HepG2 (cell line): ENCODE results near the gene AP2S1. TPM values are rescaled to one million over a fixed set of nuclear protein-coding genes. Genes with fewer than 3 reads are reported as not detected.

ENCODE experiments used
- ARID4A ChIP-seq: sonication (generic); formaldehyde crosslinking; IDR thresholded peaks from 2 replicates; pipeline ENCODE4 v1.5.0; 2020; ENCODE audit warnings: mild to moderate bottlenecking, missing genetic modification reagents, borderline replicate concordance
- MED1 ChIP-seq: sonication (generic); formaldehyde crosslinking; IDR thresholded peaks from 2 replicates; pipeline ENCODE4 v1.4.0; 2020; ENCODE audit warnings: missing genetic modification reagents
- MIER2 ChIP-seq: IDR thresholded peaks from 2 replicates; pipeline ENCODE4 v1.6.1; 2016; ENCODE audit warnings: missing biosample characterization, missing genetic modification reagents
- NCOA2 ChIP-seq: sonication (generic); formaldehyde crosslinking; IDR thresholded peaks from 2 replicates; pipeline ENCODE4 v1.8.0; 2022; ENCODE audit warnings: inconsistent platforms
- SIN3A ChIP-seq: IDR thresholded peaks from 2 replicates; pipeline ENCODE4 v1.6.1; 2011; ENCODE audit warnings: low read depth, mild to moderate bottlenecking, control low read depth, low read length, borderline replicate concordance
- WIZ ChIP-seq: sonication (generic); formaldehyde crosslinking; IDR thresholded peaks from 2 replicates; pipeline ENCODE4 v1.5.1; 2020; ENCODE audit warnings: mild to moderate bottlenecking, missing genetic modification reagents
- XRCC5 ChIP-seq: fragments of 200-400 bp; formaldehyde crosslinking; optimal IDR thresholded peaks from 2 replicates; pipeline ENCODE3; 2017; ENCODE audit warnings: mild to moderate bottlenecking, low read length
- ZNF160 ChIP-seq: sonication (generic); formaldehyde crosslinking; IDR thresholded peaks from 2 replicates; pipeline ENCODE4 v1.8.0; 2022; ENCODE audit warnings: mild to moderate bottlenecking, inconsistent platforms, missing genetic modification reagents
- ZNF180 ChIP-seq: sonication (generic); formaldehyde crosslinking; IDR thresholded peaks from 2 replicates; pipeline ENCODE4 v1.4.0; 2020; ENCODE audit warnings: low read depth, missing genetic modification reagents, borderline replicate concordance
- ZNF235 ChIP-seq: sonication (generic); formaldehyde crosslinking; IDR thresholded peaks from 2 replicates; pipeline ENCODE4 v1.8.1; 2023; ENCODE audit warnings: mild to moderate bottlenecking, missing genetic modification reagents, borderline replicate concordance
- ZNF333 ChIP-seq: sonication (generic); formaldehyde crosslinking; IDR thresholded peaks from 2 replicates; pipeline ENCODE4 v1.4.0; 2020; ENCODE audit warnings: mild to moderate bottlenecking, missing genetic modification reagents, borderline replicate concordance
- ZNF441 ChIP-seq: sonication (generic); formaldehyde crosslinking; IDR thresholded peaks from 2 replicates; pipeline ENCODE4 v1.7.0; 2021; ENCODE audit warnings: missing genetic modification reagents, borderline replicate concordance
- ZNF770 ChIP-seq: sonication (generic); formaldehyde crosslinking; IDR thresholded peaks from 2 replicates; pipeline ENCODE4 v1.5.0; 2020; ENCODE audit warnings: mild to moderate bottlenecking, missing genetic modification reagents
- polyA plus RNA-seq, 8 experiments: library from polyadenylated mRNA; depleted of rRNA in 3 of 8; stranded (reverse) in 7 of 8; unstranded in 1 of 8; fragments of >200 nt; fragmentation: Illumina TruSeq in 4 of 8; extraction: Trizol in 4 of 8; gene quantifications; 2 replicates each; pipeline versions ENCODE4 v1.2.1 to v1.2.3, GENCODE V29; 2011 to 2016; ENCODE audit warnings: low read depth in 4 of 8, missing spikeins in 1 of 8, mixed read lengths in 1 of 8; ENCODE audit not compliant: insufficient read depth in 1 of 8
- total RNA-seq, 5 experiments: library from RNA; depleted of rRNA; stranded (reverse); fragments of >200 nt; fragmentation: Illumina TruSeq; extraction: Trizol; gene quantifications; 2 replicates each; pipeline ENCODE4 v1.2.3, GENCODE V29; 2016; ENCODE audit warnings: low read depth in 1 of 5
- TF ChIP-seq, protein P1 (sequence below): sonication (generic); formaldehyde crosslinking; IDR thresholded peaks from 2 replicates; pipeline ENCODE4 v1.9.0; 2021; ENCODE audit warnings: mild to moderate bottlenecking, missing genetic modification reagents

AP2S1 gene
- total and polyA plus RNA-seq, 2 of the 13 experiments (the other 11 are each of a cell fraction or from before 2014, with no cell fraction given), result 45.2 to 86.1 TPM

GRCh38 chr19:46896076-46896794 lies 45.6 kb upstream of the AP2S1 start (continued):
- TF ChIP-seq, protein P1, sequence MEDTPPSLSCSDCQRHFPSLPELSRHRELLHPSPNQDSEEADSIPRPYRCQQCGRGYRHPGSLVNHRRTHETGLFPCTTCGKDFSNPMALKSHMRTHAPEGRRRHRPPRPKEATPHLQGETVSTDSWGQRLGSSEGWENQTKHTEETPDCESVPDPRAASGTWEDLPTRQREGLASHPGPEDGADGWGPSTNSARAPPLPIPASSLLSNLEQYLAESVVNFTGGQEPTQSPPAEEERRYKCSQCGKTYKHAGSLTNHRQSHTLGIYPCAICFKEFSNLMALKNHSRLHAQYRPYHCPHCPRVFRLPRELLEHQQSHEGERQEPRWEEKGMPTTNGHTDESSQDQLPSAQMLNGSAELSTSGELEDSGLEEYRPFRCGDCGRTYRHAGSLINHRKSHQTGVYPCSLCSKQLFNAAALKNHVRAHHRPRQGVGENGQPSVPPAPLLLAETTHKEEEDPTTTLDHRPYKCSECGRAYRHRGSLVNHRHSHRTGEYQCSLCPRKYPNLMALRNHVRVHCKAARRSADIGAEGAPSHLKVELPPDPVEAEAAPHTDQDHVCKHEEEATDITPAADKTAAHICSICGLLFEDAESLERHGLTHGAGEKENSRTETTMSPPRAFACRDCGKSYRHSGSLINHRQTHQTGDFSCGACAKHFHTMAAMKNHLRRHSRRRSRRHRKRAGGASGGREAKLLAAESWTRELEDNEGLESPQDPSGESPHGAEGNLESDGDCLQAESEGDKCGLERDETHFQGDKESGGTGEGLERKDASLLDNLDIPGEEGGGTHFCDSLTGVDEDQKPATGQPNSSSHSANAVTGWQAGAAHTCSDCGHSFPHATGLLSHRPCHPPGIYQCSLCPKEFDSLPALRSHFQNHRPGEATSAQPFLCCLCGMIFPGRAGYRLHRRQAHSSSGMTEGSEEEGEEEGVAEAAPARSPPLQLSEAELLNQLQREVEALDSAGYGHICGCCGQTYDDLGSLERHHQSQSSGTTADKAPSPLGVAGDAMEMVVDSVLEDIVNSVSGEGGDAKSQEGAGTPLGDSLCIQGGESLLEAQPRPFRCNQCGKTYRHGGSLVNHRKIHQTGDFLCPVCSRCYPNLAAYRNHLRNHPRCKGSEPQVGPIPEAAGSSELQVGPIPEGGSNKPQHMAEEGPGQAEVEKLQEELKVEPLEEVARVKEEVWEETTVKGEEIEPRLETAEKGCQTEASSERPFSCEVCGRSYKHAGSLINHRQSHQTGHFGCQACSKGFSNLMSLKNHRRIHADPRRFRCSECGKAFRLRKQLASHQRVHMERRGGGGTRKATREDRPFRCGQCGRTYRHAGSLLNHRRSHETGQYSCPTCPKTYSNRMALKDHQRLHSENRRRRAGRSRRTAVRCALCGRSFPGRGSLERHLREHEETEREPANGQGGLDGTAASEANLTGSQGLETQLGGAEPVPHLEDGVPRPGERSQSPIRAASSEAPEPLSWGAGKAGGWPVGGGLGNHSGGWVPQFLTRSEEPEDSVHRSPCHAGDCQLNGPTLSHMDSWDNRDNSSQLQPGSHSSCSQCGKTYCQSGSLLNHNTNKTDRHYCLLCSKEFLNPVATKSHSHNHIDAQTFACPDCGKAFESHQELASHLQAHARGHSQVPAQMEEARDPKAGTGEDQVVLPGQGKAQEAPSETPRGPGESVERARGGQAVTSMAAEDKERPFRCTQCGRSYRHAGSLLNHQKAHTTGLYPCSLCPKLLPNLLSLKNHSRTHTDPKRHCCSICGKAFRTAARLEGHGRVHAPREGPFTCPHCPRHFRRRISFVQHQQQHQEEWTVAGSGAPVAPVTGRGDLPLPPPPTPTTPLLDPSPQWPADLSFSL (CRISPR knock-in tag), result no peak
- TF ChIP-seq MED1 (CRISPR knock-in tag) (peak; percentile 53; the same call in 1 of the 2 replicates), ZNF441 (CRISPR knock-in tag) (no peak), NCOA2 (0 out of 2 replicates have a peak, but pooled peaks have one; percentile 32), ZNF770 (CRISPR knock-in tag) (peak; percentile 57; the same call in 1 of the 2 replicates), ZNF235 (CRISPR knock-in tag) (no peak), XRCC5 (no peak), ARID4A (CRISPR knock-in tag) (peak; percentile 28; the same call in 1 of the 2 replicates), WIZ (CRISPR knock-in tag) (no peak), ZNF160 (CRISPR knock-in tag) (no peak), MIER2 (CRISPR knock-in tag) (no peak), SIN3A (no peak), ZNF333 (CRISPR knock-in tag) (no peak), ZNF180 (CRISPR knock-in tag) (no peak)
